HG03342 (cell line): ENCODE measurements around the gene VCL.
A peak's percentile ranks its signal among the peaks of the same experiment; 100 is the strongest.
"Not testable (repeated sequence)": the region's sequence is repeated elsewhere in the genome, so short reads cannot be mapped to it uniquely, and the experiment has no call there.

Experiments used
- ATAC-seq: cut with Tn5 transposase; IDR thresholded peaks from one replicate; pipeline ENCODE4 v1.9.1; 2021; ENCODE audit warnings: mild to moderate bottlenecking, moderate library complexity; ENCODE audit not compliant: unreplicated experiment

VCL gene

DNA sequence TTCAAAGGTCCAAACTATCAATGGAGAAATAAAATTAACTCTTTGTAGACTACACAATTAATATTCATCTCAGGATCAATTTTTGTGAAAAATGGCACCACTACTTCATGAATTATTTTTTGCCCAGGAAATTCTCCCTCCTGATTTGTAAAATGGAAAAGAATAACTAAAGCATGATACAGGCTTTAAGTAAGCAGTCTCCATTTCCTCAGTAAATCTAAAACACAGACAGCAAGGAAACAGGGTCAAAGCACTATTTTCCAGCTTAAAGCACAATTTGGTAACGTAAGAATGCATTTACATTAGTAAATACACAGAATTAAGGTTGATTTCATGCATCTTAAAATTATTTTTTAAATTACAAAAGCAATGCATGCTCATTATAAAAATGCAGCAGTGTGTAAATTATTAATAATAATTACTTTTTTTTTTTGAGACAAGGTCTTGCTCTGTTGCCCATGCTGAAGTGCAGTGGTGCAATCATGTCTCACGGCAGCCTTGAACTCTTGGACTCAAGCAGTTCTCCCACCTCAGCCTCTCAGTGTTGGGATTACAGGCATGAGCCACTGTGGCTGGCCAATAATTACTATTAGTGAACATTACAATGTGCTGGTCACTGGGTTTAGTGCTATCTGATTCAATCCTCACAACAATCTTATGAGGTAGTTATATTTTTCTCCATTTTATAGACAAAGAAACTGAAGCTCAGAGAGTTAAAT, 26.1 kb upstream of the VCL start:
- ATAC-seq: no peak

DNA sequence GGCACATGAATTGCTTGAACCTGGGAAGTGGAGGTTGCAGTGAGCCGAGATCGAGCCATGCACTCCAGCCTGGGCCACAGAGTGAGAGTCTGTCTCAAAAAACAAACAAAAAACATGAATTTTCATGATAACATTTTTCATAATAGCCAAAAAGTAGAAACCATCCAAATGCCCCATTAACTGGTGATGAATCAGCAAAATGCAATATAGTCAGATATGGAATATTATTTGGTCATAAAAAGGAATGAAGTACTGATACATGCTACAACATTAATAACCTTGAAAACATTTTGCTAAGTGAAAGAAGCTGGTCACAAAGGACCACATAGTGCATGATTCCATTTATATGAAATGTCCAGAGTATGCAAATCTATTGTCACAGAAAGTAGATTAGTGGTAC, 24.5 kb upstream of the VCL start:
- no peak for ATAC-seq

DNA sequence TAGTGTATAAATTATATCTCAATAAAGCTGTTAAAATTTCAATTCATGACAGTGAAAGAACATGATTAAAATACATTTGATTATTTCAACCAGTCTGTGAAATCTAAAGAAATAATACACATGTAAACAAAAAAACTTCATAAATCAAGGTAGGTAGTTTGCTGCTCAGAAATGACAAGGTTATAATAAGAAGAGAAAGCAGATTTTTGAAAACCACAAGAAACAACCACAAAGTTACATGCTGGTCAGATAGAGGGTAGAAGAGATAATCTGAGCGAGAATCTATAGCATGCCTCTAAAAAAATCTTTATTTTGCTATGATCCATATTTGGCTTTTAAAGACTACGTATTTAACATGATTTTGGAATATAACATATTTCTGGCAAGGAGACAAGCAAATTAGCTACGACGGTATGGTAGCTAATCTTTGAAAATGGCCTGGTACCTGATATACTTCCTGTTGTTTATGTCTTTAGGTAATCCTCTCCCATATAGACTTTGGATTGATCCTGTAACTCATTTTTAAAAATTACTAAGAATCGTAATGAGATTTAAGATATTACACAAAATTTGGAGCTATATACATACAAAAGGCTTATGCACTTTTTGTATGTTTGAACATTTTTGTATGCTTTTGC, 23.5 kb upstream of the VCL start:
- no peak for ATAC-seq

DNA sequence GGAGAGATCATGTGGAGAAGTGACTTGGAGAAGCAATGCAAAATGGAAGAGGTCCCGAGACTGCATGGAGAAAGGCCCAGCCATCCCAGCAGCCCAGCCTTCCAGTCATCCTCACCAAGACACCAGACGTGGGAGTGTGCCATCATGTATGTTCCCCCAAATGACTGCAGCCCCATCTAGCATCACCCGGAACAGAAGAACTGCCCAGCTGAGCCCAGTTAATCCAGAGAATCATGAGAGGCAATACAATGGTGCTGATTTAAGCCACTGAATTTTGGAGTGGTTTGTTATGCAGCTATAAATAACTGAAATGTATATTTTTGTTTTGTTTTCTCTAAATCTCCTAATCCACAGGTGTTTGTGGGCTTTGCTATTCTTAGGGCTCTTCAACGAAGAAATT, 22.5 kb upstream of the VCL start:
- ATAC-seq: no peak

DNA sequence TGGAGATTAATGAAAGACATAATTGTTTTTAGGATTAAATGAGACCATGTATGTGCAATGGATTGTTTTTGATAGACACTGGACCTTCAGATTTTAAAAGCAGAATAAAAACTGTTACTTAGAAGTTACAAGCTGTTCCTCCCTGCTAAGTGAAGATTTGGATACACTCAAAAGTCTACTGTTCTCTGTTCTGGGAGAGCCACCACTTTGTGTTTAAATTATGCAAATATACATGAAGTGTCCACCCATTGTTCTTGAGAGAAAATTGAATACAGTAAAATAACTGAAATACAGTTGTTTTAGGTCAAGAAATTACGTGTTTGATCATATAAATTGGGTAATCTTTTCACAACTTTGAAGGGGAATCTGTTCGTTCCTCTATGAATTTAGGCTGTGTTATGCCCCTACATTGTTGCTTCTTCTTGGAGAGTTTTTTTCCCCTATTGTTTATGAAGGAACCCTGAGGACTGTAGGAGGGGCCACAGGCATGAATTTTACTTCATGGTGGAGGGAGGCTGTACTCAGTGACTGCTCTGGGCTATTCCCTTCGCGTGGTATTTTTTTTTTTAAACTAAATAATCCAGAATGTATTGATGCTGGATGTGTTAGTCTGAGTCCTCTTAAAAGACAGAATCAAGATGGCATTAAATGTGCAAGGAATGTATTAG, 18.6 kb upstream of the VCL start:
- no peak for ATAC-seq

DNA sequence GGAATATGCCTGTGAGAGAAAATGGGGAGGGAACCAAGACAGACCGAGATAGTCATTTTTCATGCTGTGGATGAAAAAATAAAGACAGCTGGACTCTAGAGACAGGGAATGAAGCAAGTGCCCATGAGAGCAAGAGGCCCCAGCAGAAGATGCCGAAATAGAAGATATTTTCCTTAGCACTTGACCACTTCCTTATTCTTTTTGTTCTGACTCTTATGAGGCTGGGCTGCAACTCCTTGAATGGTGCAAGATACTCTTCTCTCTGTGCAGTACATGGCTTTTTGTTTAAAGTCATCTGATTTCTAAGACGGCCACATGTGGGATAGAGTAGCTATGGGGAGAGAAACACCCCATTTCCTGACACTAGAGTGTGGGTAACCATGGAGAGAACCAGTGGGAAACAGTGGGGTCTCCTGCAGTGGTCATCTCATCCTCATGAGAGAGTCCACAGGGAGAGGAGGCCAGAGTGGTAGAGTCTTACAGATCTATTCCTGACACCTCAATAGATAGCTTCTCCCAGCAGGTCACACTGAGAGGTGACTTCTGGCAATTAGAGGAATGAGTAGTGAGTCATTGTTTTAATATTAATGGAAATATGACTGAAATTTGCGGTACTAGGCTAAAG, 18.0 kb upstream of the VCL start:
- no peak for ATAC-seq

- ATAC-seq: no peak
These were observed 16.1 kb upstream of the VCL start for GRCh38 chr10:73981812-73982211.

GRCh38 chr10:73983096-73984047, 14.5 kb upstream of the VCL start:
- no peak for ATAC-seq

- no peak for ATAC-seq
These were observed 8.2 kb upstream of the VCL start for GRCh38 chr10:73989594-73990150.

- ATAC-seq: no peak
These were observed 6.6 kb upstream of the VCL start for GRCh38 chr10:73991203-73991883.

DNA sequence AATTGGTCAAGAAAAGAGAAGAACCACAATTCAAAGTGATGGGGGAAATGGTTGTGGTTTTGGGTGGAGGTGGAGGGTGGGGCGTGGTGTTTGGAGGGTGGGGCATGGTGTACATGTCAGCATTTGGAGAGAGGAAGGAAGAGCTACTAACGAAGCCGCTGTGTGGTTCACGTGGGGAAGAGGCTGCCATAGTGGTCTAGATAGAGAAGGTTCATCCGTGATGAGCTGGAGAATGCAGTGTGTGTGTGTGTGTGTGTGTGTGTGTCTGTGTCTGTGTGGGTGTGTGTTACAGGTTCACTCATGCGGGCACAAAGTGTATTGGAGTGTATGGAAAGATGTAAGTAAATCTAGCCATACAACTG, 6.1 kb upstream of the VCL start:
- ATAC-seq: peak; percentile 53

DNA sequence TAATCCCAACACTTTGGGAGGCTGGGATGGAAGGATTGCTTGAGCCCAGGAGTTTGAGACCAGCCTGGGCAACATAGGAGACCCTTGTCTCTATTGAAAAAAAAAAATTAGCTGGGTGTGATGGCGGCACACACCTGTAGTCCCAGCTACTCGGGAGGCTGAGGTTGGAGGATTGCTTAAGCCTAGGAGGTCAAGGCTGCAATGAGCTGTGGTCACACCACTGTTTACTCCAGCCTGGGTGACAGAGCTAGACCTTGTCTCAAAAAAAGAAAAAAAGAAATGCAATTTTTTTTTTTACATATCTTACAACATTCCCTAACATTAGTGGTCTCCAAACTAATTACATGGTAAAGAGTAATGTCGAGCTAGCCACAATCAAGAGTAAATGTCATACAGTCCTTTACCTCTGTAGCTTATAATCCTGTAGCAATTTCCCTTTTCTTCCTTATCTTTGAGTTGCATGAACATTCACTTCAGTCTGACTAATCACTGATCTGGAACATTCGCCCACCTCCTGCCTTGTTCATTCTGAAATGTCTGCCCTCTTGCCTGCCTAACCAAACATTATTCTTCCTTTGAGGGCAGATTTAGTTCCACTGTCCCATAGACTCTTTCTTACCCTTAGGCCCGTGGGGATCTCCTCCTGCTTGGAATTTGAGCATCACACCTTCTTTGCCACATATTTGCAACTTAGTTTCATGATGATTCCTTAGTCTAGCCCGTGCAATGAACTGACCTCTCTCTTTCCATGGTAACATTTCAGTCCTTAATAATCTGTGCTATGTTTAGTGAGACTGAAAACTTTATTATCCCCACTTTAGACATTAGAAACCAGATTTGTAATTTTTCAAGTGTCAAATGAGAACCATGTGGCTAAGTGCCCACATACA, 4.8 kb upstream of the VCL start:
- ATAC-seq: no peak

GRCh38 chr10:73995035-73995358, 2.9 kb upstream of the VCL start:
- no peak for ATAC-seq

GRCh38 chr10:73997461-73997786, 492 bp upstream of the VCL start:
- peak; percentile 30 for ATAC-seq

GRCh38 chr10:73998623-73998928, 660 bp downstream of the VCL start:
- ATAC-seq: no peak

DNA sequence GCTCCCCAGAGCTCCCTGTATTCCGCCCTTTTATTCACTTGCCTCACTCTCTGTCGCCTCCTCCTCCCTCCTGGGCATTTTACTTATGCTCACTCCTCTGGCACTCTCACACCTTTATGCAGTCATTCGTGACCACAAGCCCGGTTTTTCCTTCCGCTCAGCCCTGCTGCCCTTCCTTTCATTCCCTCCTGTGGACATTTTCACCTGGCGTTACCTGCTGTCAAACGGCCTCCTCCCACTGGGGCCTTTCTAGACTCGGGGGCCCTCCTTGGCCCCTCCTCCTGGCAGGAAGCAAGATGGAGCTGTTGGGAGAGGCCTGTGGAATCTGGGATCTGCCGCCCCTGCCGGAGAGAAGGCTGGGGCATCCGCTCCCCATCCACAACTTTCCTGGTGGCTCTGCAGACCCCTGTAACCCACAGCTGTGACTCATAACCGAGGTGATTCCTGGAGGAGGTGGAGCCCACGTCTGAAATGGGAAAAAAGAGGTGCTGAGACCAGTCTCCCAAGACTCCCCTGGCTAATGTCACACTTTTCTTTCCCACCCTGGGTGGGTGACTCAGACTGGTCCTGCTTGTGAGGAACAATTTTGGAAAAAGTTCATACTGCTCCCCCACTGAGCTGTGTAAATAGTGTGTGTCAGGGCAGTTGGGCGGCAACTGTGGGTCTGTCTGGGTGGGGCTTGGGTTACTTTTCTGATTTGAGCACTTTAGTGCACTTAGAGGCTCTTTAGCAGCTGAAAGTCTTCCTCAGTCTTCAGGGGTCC, 1.2 kb downstream of the VCL start:
- no peak for ATAC-seq

DNA sequence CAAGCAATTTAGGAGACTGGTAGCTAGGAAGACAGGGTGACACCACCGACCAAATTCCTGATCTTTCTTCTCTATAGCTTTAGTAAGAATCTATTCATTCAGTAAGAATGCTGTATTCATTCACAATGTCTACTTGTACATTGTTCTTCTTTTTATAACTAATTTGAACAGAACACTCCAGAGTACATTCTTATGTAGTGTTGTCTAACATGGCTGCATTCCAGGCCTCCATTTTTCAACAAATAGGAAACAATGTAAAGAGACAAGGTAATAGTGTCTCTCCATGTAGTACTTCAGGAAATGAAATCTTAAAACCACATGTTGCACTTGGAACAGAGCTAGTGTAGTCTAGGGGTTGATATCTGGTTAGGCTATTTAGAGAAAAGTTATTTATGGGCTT, 1.8 kb downstream of the VCL start:
- ATAC-seq: no peak

- not testable (repeated sequence) for ATAC-seq
These were observed 2.3 kb downstream of the VCL start for GRCh38 chr10:74000244-74000643.
